ENCODE results near the gene TMEM190.

Gene TMEM190

DNA sequence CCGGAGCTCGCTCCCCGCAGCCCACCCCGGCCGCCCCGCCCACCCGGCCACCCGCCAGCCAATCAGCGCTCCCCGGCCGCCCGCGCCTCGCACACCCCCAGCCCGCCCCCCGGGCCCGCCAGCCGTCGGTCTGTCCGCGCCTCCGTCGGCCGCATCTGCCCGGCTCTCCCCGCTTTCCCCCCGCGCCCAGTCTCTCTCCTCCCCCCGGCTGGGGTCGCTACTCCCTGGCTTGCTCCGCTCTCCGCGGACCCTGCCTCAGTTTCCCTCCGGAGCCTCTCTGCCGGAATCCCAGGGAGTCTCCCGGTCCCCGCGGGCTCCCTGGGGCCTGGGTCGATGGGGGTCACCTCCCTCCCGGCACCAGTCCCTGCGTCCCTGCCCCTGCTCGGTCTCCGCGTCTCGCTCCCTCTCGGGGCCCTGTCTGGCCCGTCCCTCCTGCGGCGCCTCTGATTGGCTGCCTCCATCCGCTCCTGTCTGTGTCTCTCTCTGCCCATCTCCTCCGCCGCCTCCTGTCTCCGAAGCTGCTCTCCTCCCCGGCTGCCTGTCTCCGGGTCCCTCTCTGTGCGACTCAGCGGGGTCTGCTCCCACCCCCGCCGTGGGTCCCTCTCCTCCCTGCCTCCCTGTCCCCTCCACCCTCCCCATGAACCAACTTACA, 6.8 kb upstream of the TMEM190 start:
- no peak for DNase-seq (ENCODE audit: low read depth in 2 of 2, low spot score in 1 of 2)

- DNase-seq (ENCODE audit: low read depth in 2 of 2, low spot score in 1 of 2) = no peak
These were observed 6.2 kb upstream of the TMEM190 start, which contains the start of gene IL11 for GRCh38 chr19:55370305-55370988. Gene IL11 (minus strand): TSS chr19:55370463. CDS start chr19:55370310, 153 bp downstream.

DNA sequence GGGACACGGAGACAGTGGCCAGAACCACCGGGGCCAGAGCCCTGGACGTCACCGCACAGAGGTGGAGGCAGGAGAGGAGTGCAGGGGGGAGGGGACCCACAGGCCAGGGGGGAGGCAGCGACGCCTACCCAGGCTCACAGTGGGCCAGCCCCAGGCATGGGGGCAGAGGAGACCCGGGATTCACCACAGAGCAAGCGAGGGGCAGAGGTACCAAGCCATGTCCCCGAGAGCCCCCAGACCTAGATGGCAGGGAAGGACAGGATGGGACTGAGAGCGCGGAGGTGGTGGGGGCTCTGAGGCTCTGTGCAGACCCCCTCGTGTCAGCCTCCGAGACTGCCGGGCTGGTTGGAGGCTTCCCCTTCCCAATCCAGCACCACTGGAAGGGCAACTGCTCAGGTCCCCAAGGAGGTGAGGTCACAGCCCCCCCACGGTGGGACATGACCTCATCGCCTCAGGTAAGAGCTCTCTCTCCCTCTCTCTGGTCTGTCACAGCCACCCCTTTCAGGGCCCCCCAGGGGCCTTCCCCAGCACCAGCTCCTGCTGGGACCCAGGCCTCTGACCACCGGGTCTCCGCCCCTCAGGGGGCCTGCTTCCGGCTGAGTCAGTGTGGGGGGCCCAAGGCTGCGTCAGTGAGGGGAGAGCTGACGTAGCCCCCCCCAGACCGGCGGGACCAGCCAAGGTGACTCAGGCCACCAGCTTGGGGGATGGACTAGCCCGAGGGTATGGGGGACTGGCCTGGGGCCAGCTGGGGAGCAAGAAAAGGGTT, 4.1 kb upstream of the TMEM190 start:
- no peak for DNase-seq (ENCODE audit: low read depth in 2 of 2, low spot score in 1 of 2)

GRCh38 chr19:55373306-55373992, 3.2 kb upstream of the TMEM190 start:
- no peak for DNase-seq (ENCODE audit: low read depth in 2 of 2, low spot score in 1 of 2)

GRCh38 chr19:55373993-55374757, 2.5 kb upstream of the TMEM190 start:
- no peak for DNase-seq (ENCODE audit: low read depth in 2 of 2, low spot score in 1 of 2)

GRCh38 chr19:55377356-55378131, 918 bp downstream of the TMEM190 start:
- DNase-seq (ENCODE audit: low read depth in 2 of 2, low spot score in 1 of 2) = no peak

- DNase-seq (ENCODE audit: low read depth in 2 of 2, low spot score in 1 of 2) = no peak
These were observed 2.5 kb downstream of the TMEM190 start for GRCh38 chr19:55379174-55379573.

GRCh38 chr19:55382013-55382412, 5.4 kb downstream of the TMEM190 start:
- DNase-seq (ENCODE audit: low read depth in 2 of 2, low spot score in 1 of 2) = no peak

DNA sequence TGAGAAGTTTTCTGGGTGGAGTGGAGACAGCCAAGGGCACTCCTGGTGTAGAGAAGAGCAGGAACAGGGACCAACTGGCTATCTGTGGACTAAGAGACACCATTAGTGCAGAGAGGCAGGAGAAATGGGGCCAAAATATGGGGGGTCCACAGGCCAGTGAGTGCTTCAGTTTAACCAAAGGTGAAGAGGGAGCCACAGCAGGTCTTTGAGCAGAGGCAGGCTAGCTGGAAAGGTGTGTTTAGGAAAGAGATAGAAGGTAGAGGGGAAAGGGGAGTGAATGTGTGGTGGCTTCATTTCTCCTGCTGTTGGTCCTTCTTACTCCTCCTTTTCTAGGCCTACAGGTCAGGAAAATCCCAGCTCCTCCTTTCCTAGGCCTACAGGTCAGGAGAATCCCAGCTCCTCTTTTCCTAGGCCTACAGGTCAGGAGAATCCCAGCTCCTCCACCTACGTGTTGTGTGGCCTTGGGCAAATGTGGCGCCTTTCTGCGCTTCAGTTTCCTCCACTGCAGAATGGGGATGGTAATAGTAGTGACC, 6.0 kb downstream of the TMEM190 start:
- DNase-seq (ENCODE audit: low read depth in 2 of 2, low spot score in 1 of 2) = no peak

GRCh38 chr19:55383279-55384130, 6.9 kb downstream of the TMEM190 start:
- DNase-seq (ENCODE audit: low read depth in 2 of 2, low spot score in 1 of 2) = no peak

GRCh38 chr19:55384131-55384919, 7.7 kb downstream of the TMEM190 start, which contains the start of gene TMEM238:
Gene TMEM238 (minus strand): TSS chr19:55384292. CDS start chr19:55384259, 33 bp downstream.
- DNase-seq (ENCODE audit: low read depth in 2 of 2, low spot score in 1 of 2) = no peak

GRCh38 chr19:55384920-55385723, 8.5 kb downstream of the TMEM190 start:
- peak; percentile 74 to 87 for DNase-seq (ENCODE audit: low read depth in 2 of 2, low spot score in 1 of 2)

- DNase-seq (ENCODE audit: low read depth in 2 of 2, low spot score in 1 of 2) = peak; percentile 92 to 96
These were observed 9.3 kb downstream of the TMEM190 start, which contains the start of gene RPL28 for GRCh38 chr19:55385724-55386492. Gene RPL28 (plus strand): TSS chr19:55385932. CDS start chr19:55386358, 426 bp downstream.

GRCh38 chr19:55386493-55386971, 9.9 kb downstream of the TMEM190 start:
- DNase-seq (ENCODE audit: low read depth in 2 of 2, low spot score in 1 of 2) = no peak

GRCh38 chr19:55387736-55388497, 11.3 kb downstream of the TMEM190 start:
- no peak for DNase-seq (ENCODE audit: low read depth in 2 of 2, low spot score in 1 of 2)

All from stimulated activated CD8-positive, alpha-beta memory T cell treated with anti-CD3 and anti-CD28 coated beads, Interleukin-4, amount 100 ng/mL, for 1 hour (primary cell).